Measurements from ENCODE around the gene RPL41. TPM values are rescaled to one million over a fixed set of nuclear protein-coding genes. Genes with fewer than 3 reads are reported as not detected.
"Not testable (repeated sequence)": the region's sequence is repeated elsewhere in the genome, so short reads cannot be mapped to it uniquely, and the experiment has no call there.

The RPL41 gene
- total RNA-seq: 2,458 TPM

GRCh38 chr12:56116267-56117081, at the start of gene RPL41:
TSS of gene RPL41 (plus strand) at chr12:56116633.
- Histone ChIP-seq H3K27me3 (no peaks in the 10 kb centered on the region), H3K4me1 (peaks cover 15% of the 10 kb centered on the region), H3K27ac (peak within 1 kb of the TSS; percentile 95), H3K36me3 (peaks cover 0 to 26% of the 10 kb centered on the region in 2 donors), H3K4me3 (peak within 1 kb of the TSS; percentile 66 to 71), H3K9me3 (no peaks in the 10 kb centered on the region)
- peak in 1 of 2 donors; percentile 97 for DNase-seq (ENCODE audit: extremely low spot score in 2 of 2)
- intact Hi-C loops (cut with DNase I): no loop called here
- TF ChIP-seq POLR2AphosphoS5 (IDR thresholded peaks at IDR 0.05; ENCODE audit: insufficient read depth in 1 of 2, low read depth in 1 of 2) (peak; percentile 88 to 97), CTCF (IDR thresholded peaks at IDR 0.05) (no peak), POLR2A (IDR thresholded peaks at IDR 0.05) (peak in 1 of 2 donors; percentile 94)

- Histone ChIP-seq H3K27me3 (no peaks in the 10 kb centered on the region), H3K4me3 (no peak overlapping the region), H3K36me3 (no peaks in the 10 kb centered on the region), H3K27ac (no peak overlapping the region), H3K4me1 (no peaks in the 10 kb centered on the region), H3K9me3 (no peaks in the 10 kb centered on the region)
- intact Hi-C loops (cut with DNase I): no loop called here
- DNase-seq (ENCODE audit: extremely low spot score in 2 of 2): no peak
- TF ChIP-seq CTCF (IDR thresholded peaks at IDR 0.05): no peak
Measured at GRCh38 chr12:56071648-56072047, 44.8 kb upstream of the RPL41 start.

- no peaks in the 10 kb centered on the region for H3K9me3 ChIP-seq
- DNase-seq (ENCODE audit: extremely low spot score in 2 of 2): no peak
- H3K27me3 ChIP-seq: no peaks in the 10 kb centered on the region
- intact Hi-C loops (cut with DNase I): no loop called here
- no peak overlapping the region for H3K27ac ChIP-seq
- no peaks in the 10 kb centered on the region for H3K4me1 ChIP-seq
- no peaks in the 10 kb centered on the region for H3K36me3 ChIP-seq
- H3K4me3 ChIP-seq: no peak overlapping the region
- TF ChIP-seq CTCF (IDR thresholded peaks at IDR 0.05): no peak
- no peak for TF ChIP-seq POLR2A (IDR thresholded peaks at IDR 0.05)
- TF ChIP-seq POLR2AphosphoS5 (IDR thresholded peaks at IDR 0.05; ENCODE audit: insufficient read depth in 1 of 2, low read depth in 1 of 2): no peak
Measured at GRCh38 chr12:56074396-56074795, 42.0 kb upstream of the RPL41 start.

GRCh38 chr12:56077966-56078365, 38.5 kb upstream of the RPL41 start:
- H3K4me3 ChIP-seq; H3K36me3 ChIP-seq; intact Hi-C loops (cut with DNase I); H3K27me3 ChIP-seq; H3K9me3 ChIP-seq; H3K27ac ChIP-seq; DNase-seq (ENCODE audit: extremely low spot score in 2 of 2); H3K4me1 ChIP-seq: not testable (repeated sequence)

GRCh38 chr12:56078427-56078826, 38.0 kb upstream of the RPL41 start:
- Histone ChIP-seq H3K27ac (no peak overlapping the region), H3K27me3 (no peaks in the 10 kb centered on the region), H3K4me3 (peak overlapping the region in 1 of 2 donors; percentile 66), H3K4me1 (peaks cover 8% of the 10 kb centered on the region), H3K36me3 (no peaks in the 10 kb centered on the region), H3K9me3 (no peaks in the 10 kb centered on the region)
- no peak for DNase-seq (ENCODE audit: extremely low spot score in 2 of 2)
- TF ChIP-seq POLR2AphosphoS5 (IDR thresholded peaks at IDR 0.05; ENCODE audit: insufficient read depth in 1 of 2, low read depth in 1 of 2) (no peak), POLR2A (IDR thresholded peaks at IDR 0.05) (no peak), CTCF (IDR thresholded peaks at IDR 0.05) (no peak)
- intact Hi-C loops (cut with DNase I): no loop called here
